Thymus (tissue), 11 donors: ENCODE data around the gene MINDY3. TPM values are rescaled to one million over a fixed set of nuclear protein-coding genes. Genes with fewer than 3 reads are reported as not detected.

Experiments used
- DNase-seq, 9 donors: peaks; one replicate each; pipeline ENCODE4 v3.0.0-alpha.2; 2013; ENCODE audit warnings: low spot score in 9 of 9, low read depth in 6 of 9, missing footprints in 1 of 9
- H3K27ac ChIP-seq, 2 donors: one replicate each; pipeline ENCODE4 v1.5.1; 2013; ENCODE audit warnings: control low read depth in 1 of 2, low read depth in 1 of 2, low read length in 1 of 2, mild to moderate bottlenecking in 1 of 2, moderate library complexity in 1 of 2
- H3K27me3 ChIP-seq, 2 donors: one replicate each; pipeline ENCODE4 v1.5.1; 2013; ENCODE audit warnings: low read length in 1 of 2; ENCODE audit not compliant: control insufficient read depth in 2 of 2, insufficient read depth in 1 of 2
- H3K36me3 ChIP-seq, 2 donors: one replicate each; pipeline ENCODE4 v1.5.1; 2013; ENCODE audit warnings: low read length in 1 of 2, mild to moderate bottlenecking in 1 of 2, moderate library complexity in 1 of 2; ENCODE audit not compliant: control insufficient read depth in 2 of 2, insufficient read depth in 2 of 2
- H3K4me1 ChIP-seq, 2 donors: one replicate each; pipeline ENCODE4 v1.5.1; 2013; ENCODE audit warnings: low read length in 2 of 2; ENCODE audit not compliant: control insufficient read depth in 2 of 2, insufficient read depth in 2 of 2
- H3K4me3 ChIP-seq, 2 donors: one replicate each; pipeline ENCODE4 v1.5.1; 2013; ENCODE audit warnings: low read length in 2 of 2, control low read depth in 1 of 2, mild to moderate bottlenecking in 1 of 2
- H3K9me3 ChIP-seq, 2 donors: one replicate each; pipeline ENCODE4 v1.5.1; 2013; ENCODE audit warnings: low read length in 1 of 2, mild to moderate bottlenecking in 1 of 2; ENCODE audit not compliant: control insufficient read depth in 2 of 2, insufficient read depth in 1 of 2
- WGBS: extraction: QIAGEN DNeasy Blood & Tissue Kit; methylation state at CpG from one replicate; pipeline ENCODE4 v1.1.7; 2013; 5-methylcytosine and 5-hydroxymethylcytosine counted together
- polyA plus RNA-seq: library from polyadenylated mRNA; stranded (reverse); fragments of 200-250 nt; gene quantifications from one replicate; pipeline ENCODE4 v1.2.3, GENCODE V29; 2013
- total RNA-seq: library from RNA; stranded (reverse); fragments of 120-200 nt; gene quantifications from one replicate; pipeline ENCODE4 v1.2.4, GENCODE V29; 2013
- donor health status: healthy.

MINDY3 gene
- total and polyA plus RNA-seq, 2 donors: 21.7 to 36.1 TPM

- H3K36me3 ChIP-seq: no peaks in the 10 kb centered on the region
- 95% methylated on average over 3 of the region's 3 CpGs for WGBS
- no peaks in the 10 kb centered on the region for H3K27me3 ChIP-seq
- no peaks in the 10 kb centered on the region for H3K9me3 ChIP-seq
- no peak for DNase-seq
- no peak overlapping the region for H3K27ac ChIP-seq
- no peak overlapping the region for H3K4me3 ChIP-seq
- H3K4me1 ChIP-seq: no peaks in the 10 kb centered on the region
Measured at GRCh38 chr10:15742836-15743235, 117.5 kb downstream of the MINDY3 start.

GRCh38 chr10:15742102-15742501 lies 118.2 kb downstream of the MINDY3 start:
- Histone ChIP-seq H3K27me3 (no peaks in the 10 kb centered on the region), H3K9me3 (no peaks in the 10 kb centered on the region), H3K36me3 (no peaks in the 10 kb centered on the region), H3K4me1 (no peaks in the 10 kb centered on the region), H3K4me3 (no peak overlapping the region), H3K27ac (no peak overlapping the region)
- 66% methylated on average over 5 of the region's 5 CpGs for WGBS
- DNase-seq: no peak

- H3K36me3 ChIP-seq: no peaks in the 10 kb centered on the region
- WGBS: 86% methylated on average over 5 of the region's 5 CpGs
- no peak overlapping the region for H3K27ac ChIP-seq
- H3K4me3 ChIP-seq: no peak overlapping the region
- no peak for DNase-seq
- H3K27me3 ChIP-seq: no peaks in the 10 kb centered on the region
- no peaks in the 10 kb centered on the region for H3K4me1 ChIP-seq
- H3K9me3 ChIP-seq: no peaks in the 10 kb centered on the region
Measured at GRCh38 chr10:15741581-15741980, 118.7 kb downstream of the MINDY3 start.

- no peaks in the 10 kb centered on the region for H3K27me3 ChIP-seq
- no peak for DNase-seq
- H3K4me1 ChIP-seq: no peaks in the 10 kb centered on the region
- no peaks in the 10 kb centered on the region for H3K36me3 ChIP-seq
- no peak overlapping the region for H3K27ac ChIP-seq
- no peak overlapping the region for H3K4me3 ChIP-seq
- no peaks in the 10 kb centered on the region for H3K9me3 ChIP-seq
- 96% methylated on average over 6 of the region's 6 CpGs for WGBS
Measured at GRCh38 chr10:15740261-15740660, 120.0 kb downstream of the MINDY3 start.

DNA sequence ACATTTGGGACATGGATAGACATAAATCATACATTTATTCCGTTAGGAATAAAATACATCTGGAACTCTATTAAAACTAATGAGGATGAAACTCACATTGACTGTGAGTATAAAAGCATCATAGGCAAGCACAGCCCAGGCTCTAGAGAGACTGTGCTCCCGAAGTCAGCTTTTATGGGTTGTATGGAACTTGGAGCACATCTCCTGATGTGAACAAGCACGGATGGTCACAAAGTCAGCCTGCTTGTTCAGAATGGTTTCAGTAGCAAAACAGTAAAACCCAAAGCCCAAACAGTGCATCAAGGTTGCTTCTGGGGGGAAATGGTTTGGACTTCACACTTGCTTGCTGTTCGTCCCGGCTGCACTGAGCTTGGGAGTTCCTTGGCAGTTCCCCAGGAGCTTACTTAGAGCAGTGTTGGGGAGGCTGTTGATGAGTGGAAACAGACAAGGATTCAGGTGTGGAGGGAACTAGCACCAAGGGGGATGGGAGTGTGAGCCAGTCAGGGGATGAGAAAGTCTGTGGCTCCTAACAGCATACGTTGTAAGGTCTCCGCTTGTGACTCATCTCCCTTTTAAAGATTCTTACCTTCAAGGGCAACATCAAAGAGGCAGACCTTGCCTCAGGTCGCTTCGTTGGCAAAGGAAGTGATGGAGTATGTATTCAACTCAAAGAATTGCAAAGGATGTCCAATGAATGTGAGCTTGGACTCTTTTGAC lies 120.9 kb downstream of the MINDY3 start:
- H3K36me3 ChIP-seq: no peaks in the 10 kb centered on the region
- H3K4me1 ChIP-seq: no peaks in the 10 kb centered on the region
- no peak for DNase-seq
- no peaks in the 10 kb centered on the region for H3K27me3 ChIP-seq
- no peaks in the 10 kb centered on the region for H3K9me3 ChIP-seq
- H3K27ac ChIP-seq: no peak overlapping the region
- H3K4me3 ChIP-seq: no peak overlapping the region
- 80% methylated on average over 9 of the region's 9 CpGs for WGBS

DNA sequence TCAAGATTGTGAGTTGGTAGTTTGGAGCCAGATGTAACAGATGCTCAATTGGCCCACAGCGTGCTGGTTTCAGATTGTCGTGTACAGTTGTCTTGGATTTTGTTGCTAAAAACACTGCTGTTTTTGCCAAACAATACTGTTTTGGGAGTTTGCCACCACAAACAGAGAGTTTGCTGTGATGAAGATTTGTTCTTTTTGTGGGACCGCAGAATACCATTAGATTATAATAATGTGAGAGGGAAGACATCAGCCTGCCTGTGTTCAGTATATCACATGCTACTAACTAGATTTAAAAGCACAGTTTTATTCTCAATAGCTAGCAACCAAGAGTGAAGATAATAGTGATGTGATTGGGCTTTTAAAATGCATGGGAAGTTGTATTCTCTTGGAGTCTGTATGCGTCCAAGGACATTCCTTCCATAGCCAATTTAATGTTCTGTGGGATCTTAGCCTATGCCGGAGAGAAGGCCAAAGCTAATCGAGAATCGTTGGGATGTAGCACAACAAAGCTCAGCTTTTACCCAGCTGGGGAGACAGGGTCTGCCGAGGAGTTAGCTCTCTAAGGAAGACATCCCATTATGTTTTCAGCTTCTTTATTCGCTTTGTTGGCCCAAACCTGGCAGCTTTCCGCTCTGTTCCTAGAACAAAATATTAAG lies 121.9 kb downstream of the MINDY3 start:
- Histone ChIP-seq H3K27me3 (no peaks in the 10 kb centered on the region), H3K4me3 (no peak overlapping the region), H3K9me3 (no peaks in the 10 kb centered on the region), H3K27ac (no peak overlapping the region), H3K36me3 (no peaks in the 10 kb centered on the region), H3K4me1 (no peaks in the 10 kb centered on the region)
- WGBS: 90% methylated on average over 10 of the region's 10 CpGs
- no peak for DNase-seq

GRCh38 chr10:15737656-15738055 lies 122.7 kb downstream of the MINDY3 start:
- Histone ChIP-seq H3K9me3 (no peaks in the 10 kb centered on the region), H3K36me3 (no peaks in the 10 kb centered on the region), H3K4me1 (no peaks in the 10 kb centered on the region), H3K27ac (no peak overlapping the region), H3K4me3 (no peak overlapping the region), H3K27me3 (no peaks in the 10 kb centered on the region)
- 87% methylated on average over 5 of the region's 5 CpGs for WGBS
- no peak for DNase-seq

GRCh38 chr10:15735763-15736162 lies 124.5 kb downstream of the MINDY3 start:
- Histone ChIP-seq H3K4me3 (no peak overlapping the region), H3K4me1 (no peaks in the 10 kb centered on the region), H3K27ac (no peak overlapping the region), H3K27me3 (no peaks in the 10 kb centered on the region), H3K36me3 (no peaks in the 10 kb centered on the region), H3K9me3 (no peaks in the 10 kb centered on the region)
- DNase-seq: no peak
- 75% methylated on average over 4 of the region's 4 CpGs for WGBS

- H3K27ac ChIP-seq: no peak overlapping the region
- H3K27me3 ChIP-seq: no peaks in the 10 kb centered on the region
- H3K9me3 ChIP-seq: no peaks in the 10 kb centered on the region
- H3K4me3 ChIP-seq: no peak overlapping the region
- no peak for DNase-seq
- WGBS: 71% methylated on average over 2 of the region's 2 CpGs
- no peaks in the 10 kb centered on the region for H3K36me3 ChIP-seq
- H3K4me1 ChIP-seq: no peaks in the 10 kb centered on the region
Measured at GRCh38 chr10:15730341-15730740, 130.0 kb downstream of the MINDY3 start.
